Activated T-cell treated with anti-CD3 and anti-CD28 coated beads for 1 hour (primary cell): ENCODE results near the gene ATP13A2.
A peak's percentile ranks its signal among the peaks of the same experiment; 100 is the strongest.

Experiments used
- DNase-seq: peaks from one replicate; pipeline ENCODE4 v3.0.0-alpha.2; 2020; ENCODE audit warnings: low read depth

ATP13A2 gene, protein sequence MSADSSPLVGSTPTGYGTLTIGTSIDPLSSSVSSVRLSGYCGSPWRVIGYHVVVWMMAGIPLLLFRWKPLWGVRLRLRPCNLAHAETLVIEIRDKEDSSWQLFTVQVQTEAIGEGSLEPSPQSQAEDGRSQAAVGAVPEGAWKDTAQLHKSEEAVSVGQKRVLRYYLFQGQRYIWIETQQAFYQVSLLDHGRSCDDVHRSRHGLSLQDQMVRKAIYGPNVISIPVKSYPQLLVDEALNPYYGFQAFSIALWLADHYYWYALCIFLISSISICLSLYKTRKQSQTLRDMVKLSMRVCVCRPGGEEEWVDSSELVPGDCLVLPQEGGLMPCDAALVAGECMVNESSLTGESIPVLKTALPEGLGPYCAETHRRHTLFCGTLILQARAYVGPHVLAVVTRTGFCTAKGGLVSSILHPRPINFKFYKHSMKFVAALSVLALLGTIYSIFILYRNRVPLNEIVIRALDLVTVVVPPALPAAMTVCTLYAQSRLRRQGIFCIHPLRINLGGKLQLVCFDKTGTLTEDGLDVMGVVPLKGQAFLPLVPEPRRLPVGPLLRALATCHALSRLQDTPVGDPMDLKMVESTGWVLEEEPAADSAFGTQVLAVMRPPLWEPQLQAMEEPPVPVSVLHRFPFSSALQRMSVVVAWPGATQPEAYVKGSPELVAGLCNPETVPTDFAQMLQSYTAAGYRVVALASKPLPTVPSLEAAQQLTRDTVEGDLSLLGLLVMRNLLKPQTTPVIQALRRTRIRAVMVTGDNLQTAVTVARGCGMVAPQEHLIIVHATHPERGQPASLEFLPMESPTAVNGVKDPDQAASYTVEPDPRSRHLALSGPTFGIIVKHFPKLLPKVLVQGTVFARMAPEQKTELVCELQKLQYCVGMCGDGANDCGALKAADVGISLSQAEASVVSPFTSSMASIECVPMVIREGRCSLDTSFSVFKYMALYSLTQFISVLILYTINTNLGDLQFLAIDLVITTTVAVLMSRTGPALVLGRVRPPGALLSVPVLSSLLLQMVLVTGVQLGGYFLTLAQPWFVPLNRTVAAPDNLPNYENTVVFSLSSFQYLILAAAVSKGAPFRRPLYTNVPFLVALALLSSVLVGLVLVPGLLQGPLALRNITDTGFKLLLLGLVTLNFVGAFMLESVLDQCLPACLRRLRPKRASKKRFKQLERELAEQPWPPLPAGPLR

DNA sequence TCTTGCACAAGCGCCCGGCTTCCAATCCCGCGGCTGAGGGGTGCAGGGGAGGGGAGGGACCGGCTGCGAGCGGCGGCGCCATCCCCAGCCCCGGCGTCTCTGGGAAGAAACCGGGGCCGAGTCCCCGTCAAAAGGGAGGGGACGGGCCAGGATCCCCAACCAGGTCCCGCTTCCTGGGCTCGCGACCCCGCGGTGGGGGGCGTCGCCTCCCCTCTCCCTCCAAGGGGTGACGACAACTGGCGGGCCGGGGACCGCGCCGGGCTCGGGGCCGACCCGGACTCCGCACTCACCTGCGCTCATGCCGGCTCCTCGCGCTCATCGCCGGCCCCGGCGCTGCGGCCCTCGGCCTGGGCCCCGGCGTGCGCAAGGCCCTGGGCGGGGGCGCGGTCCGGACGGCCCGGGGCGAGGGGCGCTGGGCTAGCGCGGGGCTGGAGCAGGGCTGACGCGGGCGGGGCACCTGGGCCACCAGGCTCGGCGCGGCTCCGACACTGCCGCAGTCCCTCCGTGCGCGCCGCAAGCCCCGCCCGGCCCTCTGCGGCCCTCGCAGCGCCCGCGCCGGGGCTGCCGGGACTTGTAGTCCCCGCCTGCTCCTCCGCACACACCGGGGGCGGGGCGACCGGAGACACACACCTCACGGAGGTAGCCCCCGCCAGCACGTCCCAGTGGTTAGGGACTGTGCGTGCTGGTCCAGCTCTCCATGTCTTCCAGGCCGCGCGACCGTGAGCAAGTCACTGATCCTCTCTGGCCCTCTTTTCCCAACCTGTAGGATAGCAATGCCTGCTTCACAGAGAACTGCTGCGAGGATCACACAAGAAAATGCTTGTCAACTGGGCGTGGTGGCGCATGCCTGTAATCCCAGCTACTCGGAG, at the start of gene ATP13A2:
Gene ATP13A2 (minus strand): TSS at position 490 of the 869 bp plus-strand sequence. CDS start 190 bp downstream, at position 300.
- peak; percentile 74 for DNase-seq

DNA sequence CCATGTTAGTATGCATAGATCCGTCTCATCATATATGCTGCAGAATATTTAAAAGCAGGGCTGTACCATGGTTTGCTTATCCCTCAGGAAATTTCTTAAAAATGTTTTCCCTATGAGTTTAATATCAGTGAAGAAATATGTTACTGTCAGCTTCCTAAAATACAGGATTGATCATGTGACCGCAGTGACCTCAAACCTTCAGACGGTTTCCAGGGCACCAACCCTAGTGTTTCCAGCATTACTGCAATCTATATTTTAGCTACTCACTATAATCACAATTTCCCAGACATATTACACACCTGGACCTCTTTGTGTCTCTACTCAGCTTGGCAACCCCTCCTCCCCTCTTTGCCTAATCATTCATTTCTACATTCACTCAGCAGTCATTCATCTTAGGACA, 49.8 kb upstream of the ATP13A2 start:
- DNase-seq = no peak

GRCh38 chr1:17060306-17060749, 48.6 kb upstream of the ATP13A2 start:
- DNase-seq = no peak

DNA sequence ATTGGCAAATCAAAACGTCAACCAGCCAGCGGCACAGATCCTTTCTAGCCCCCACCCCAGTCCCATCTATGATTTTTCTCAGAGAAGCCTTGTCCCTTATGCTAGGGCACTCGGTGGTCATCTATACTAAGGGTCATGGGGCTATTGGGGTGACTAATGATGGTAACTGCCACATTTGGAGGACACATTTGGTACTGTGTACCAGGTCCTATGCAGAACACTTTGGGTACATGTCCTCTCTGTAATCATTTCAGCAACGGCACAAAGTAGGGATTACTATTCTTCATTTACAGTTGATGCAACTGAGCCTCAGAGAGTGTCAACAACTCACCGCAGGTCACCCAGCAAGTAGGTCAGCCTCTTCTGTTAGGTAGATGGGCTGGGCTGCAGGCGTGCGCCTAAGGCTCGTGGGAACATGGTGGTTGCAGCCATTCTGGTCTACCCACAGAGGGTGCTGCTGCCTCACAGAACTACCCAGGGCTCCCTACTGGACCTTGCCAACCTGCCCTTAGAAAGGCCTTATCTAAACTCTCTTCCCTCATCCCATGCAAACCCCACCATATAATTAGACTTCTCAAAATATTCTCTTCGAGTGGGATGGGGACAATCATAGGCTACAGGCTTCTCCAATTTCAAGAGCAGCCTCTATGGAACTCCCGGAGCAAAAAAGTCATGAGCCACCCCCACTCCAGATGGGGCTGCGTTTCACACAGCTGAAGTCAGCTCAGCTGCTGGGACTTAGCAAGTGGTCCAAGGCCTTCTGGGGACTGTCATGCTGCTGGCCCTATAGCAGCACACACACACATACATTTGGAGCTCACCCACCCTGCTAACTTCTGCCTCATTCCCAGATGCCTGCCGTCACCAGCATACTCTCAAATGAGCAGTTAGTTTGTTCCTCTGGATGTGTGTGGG, 47.9 kb upstream of the ATP13A2 start:
- DNase-seq = no peak

- no peak for DNase-seq
Measured at GRCh38 chr1:17056551-17056950, 44.8 kb upstream of the ATP13A2 start.

DNA sequence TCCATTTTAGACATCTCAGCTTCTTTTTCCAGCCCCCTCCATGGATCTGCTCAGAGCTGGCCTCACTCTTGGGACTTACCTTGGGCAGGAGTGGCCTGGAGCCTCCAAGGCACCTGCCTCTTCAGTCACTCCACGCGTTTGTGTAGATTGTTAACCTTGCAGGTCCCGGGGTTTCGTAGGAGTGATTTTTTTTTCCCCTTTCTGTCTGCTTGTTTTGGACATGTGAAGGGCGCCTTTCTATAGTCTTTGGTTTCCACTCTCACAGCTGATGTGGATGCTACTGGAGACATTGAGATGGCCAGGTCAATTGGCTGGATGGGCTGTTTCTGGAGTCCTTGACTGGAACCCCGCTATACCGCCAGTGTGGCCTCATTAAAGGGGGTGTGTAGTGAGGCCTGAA, 44.1 kb upstream of the ATP13A2 start:
- no peak for DNase-seq

DNA sequence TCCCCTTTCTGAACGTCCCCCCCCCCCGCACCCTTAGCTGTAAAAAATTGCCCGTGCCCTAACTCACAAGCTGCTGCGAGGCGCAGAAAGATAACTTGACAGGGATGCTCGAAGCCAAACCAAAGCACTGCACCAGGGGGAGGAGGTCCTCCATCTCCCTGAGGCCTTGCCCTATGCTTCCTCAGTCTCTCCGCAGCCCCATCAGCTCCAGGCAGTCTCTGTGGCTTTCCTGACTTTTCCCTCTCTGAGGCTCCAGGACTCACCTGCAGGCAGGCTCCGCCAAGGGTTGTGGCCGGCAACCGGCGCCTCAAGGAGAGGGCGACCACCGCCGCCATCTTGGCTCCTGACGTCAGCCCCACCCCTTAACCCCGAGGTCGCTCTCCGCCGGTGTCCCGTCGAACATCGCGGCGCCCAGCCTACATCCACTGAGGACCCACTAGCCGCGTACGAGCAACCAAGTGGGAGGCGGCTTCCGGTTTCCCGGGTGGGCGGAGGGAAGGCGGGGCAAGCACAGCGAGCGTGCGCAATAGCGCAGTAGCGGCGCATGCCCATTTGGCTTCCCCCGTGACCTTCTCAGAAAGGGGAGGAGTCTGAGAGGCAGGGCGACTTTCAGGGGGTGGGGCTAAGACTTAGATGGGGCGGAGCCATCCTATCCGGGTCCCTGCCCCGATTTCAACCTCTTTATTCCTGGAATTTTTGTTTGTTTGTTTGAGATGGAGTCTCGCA, 42.1 kb upstream of the ATP13A2 start, which contains the start of gene SDHB:
Gene SDHB (minus strand): TSS at position 348 of the 726 bp plus-strand sequence. CDS start 13 bp downstream, at position 335.
- peak; percentile 97 for DNase-seq

DNA sequence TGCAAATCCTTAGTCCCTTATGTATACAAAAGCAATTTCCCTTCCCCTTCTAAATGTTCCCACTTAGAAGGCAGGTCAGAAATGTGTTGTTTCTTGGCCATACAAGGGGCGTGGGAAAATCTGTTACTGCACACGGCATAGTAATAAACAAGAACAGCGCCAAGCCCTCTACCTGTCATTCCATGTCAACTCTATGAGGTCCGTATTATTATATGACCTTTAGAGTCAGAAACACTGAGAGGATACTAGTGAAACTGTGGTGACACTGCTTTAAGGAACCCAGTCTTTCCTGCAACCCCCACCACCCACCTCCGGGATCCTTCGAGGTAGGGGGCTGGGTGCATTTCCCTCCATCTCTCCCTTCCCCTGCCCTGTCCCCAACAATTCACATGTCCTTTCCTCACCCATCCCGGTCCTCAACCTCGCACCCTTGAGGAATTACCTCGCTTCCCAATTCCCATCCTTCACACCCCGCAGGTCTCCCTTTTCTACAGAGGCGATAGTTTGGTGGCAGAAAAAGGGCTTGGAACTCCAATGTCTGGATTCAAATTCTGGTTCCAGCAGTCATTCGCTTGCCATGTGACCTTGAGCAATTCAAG, 41.5 kb upstream of the ATP13A2 start:
- no peak for DNase-seq

GRCh38 chr1:17052641-17053040, 40.9 kb upstream of the ATP13A2 start:
- no peak for DNase-seq

DNA sequence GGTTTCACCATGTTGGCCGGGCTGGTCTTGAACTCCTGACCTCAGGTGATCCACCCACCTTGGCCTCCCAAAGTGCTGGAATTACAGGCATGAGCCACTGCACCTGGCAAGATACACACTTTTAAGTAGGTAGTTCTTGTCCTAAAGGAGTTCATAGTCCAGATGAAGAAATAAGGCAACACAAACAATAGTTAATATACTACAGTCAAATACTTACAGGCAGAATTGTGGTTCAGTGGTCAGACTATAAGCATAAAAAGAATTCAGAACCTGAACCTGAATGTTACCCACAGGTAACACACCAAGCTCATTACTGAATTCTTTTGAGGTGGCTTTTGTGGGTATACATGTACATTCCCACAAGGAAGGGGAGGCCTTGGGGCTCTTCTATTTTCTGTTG, 40.3 kb upstream of the ATP13A2 start:
- DNase-seq = no peak

GRCh38 chr1:17047924-17048323, 36.2 kb upstream of the ATP13A2 start:
- no peak for DNase-seq

DNA sequence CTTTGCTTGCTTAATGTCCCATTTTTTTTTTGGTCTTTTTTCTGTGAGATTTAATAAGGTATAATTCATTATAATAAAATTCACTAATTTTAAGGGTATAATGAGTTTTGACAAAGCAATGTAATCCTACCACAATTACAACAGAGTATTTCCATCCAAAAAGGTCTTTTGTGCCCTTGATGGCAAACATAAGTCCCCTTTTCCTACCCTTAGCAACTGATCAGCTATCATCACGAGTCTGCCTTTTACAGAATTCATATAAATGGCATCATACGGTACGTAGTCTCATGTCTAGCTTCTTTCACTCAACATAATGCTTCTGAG, 34.6 kb upstream of the ATP13A2 start:
- no peak for DNase-seq

DNA sequence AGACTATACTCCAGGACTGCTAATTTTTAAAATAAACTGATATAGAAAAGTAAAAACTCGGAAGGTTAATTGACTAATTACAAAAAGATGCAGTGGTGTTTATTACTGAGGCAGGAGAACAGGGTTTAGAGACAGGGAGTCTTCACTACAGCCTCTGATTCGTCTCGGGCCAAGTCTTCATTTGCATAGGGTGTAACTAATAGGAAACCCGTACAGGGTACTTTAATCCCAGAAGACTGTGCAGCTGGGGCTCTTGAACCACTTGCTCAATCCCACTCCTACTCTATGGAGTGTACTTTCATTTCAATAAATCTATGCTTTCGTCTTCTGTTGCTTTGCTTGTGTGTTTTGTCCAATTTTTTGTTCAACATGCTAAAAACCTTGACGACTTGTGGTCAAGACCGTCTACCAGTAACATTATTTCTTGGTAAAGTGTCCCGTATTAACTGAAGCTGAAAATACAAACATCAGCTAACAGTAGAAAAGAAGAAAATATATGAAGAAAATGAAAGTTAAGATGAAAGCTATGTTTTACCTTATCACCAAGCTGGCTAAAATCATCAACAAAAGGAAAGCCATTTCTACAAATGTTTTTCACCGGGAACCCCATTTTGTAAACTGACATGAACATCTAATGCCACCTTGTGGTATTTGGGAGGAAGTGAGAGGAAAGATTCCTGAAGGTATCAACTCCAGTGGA, 34.1 kb upstream of the ATP13A2 start:
- DNase-seq = no peak

- no peak for DNase-seq
Measured at GRCh38 chr1:17045150-17045549, 33.4 kb upstream of the ATP13A2 start.

DNA sequence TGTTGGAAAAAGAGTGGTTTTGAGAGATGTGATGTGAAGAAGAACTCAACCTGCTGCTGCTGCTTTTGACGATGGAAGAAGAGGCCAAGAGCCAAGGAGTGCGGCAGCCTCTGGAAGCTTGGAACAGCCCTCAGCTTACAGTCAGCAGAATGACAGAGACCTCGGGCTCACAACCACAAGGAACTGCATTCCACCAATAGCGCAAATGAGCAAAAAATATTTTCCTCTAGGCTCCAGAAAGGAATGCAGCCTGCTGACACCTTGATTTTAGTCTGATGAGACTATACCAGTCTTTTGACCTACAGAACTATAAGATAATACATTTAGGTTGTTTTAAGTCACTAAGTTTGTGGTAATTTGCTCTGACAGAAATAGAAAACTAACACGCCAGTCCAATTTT, 31.9 kb upstream of the ATP13A2 start:
- no peak for DNase-seq

DNA sequence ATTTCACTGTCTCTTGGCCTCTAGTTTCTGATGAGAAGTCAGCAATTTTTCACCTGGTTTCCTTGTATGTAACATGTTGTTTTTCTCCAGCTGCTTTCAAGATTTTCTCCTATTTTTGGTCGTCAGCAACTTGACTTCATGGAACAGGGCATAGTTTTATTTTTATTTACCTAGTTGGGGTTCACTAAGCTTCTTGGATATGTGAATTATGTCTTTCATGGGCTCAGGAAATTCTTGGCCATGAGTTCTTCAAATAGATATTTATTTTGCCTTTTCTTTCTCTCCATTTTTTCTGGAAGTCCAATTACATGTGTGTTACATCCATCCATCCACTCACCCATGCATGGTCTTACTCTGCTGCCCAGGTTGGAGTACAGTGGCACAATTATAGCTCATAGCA, 28.4 kb upstream of the ATP13A2 start:
- no peak for DNase-seq

- DNase-seq = no peak
Measured at GRCh38 chr1:17039522-17039921, 27.8 kb upstream of the ATP13A2 start.

DNA sequence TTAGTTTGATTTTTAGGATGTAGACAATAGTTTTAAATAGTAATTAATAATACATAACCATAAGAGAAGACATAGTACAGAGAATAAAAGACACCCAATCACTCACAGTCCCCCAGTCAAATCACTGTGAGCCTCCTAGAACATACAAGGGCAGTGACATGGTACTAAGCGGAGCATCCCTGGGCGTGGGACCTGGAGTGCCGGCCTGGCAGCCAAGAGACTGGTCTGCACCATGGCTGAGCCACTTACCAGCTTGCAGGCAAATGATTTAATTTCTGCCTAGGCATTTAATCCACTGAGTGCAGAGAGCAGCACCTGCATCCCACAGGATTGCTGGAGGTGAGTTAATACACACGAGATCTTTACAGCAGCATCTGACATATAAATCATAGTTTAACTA, 21.8 kb upstream of the ATP13A2 start:
- DNase-seq = no peak

DNA sequence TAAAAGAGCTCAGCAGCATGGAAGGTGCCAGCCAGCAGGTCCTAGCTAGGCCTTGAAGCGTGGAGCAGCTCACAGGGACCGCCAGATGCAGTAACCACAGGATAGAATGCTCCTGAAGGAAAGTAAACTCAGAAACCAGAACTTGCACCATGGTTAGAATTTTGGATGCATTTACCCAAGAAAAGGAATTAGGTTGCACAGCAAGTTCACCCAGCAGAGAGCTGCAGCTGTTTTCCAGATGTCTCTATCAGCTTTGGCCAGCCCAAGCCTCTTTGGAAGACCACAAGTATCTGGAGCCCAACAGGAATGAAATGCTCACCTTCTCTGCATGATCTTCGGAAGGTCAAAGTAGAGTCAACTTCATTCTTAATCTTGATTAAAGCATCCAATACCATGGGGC, 21.0 kb upstream of the ATP13A2 start:
- DNase-seq = no peak
